Astrocyte (in vitro differentiated cells and primary cell): Measurements from ENCODE around the gene RAB8B.

ENCODE experiments used
- EZH2 ChIP-seq: IDR thresholded peaks from 2 replicates; pipeline ENCODE4 v1.6.1; 2012; ENCODE audit warnings: mild to moderate bottlenecking, low read length, inconsistent platforms; ENCODE audit not compliant: insufficient read depth
- TF ChIP-seq, protein P1 (sequence below): IDR thresholded peaks from 2 replicates; pipeline ENCODE4 v1.5.1; 2011; ENCODE audit warnings: low read depth, mild to moderate bottlenecking, inconsistent platforms, low read length, moderate library complexity; ENCODE audit not compliant: insufficient read depth

DNA sequence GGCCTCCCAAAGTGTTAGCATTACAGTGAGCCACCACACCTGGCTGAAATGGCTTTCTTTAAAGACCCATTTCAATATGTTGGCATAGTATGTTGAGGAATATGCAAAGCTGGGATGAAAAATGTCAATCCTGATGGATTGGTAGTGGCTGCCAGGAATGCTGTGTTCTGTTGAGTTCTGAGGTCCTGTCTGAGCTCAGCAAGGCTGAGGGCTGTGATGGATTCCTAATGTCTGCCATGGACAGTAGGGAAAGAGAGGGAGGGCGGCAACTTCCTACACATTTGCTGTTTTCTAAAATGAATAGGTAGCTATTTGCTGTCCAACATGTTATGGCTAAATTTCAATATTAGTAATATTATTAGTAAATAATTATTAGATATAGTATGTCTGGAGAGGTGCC is 8.2 kb downstream of the RAB8B start:
- TF ChIP-seq, protein P1, sequence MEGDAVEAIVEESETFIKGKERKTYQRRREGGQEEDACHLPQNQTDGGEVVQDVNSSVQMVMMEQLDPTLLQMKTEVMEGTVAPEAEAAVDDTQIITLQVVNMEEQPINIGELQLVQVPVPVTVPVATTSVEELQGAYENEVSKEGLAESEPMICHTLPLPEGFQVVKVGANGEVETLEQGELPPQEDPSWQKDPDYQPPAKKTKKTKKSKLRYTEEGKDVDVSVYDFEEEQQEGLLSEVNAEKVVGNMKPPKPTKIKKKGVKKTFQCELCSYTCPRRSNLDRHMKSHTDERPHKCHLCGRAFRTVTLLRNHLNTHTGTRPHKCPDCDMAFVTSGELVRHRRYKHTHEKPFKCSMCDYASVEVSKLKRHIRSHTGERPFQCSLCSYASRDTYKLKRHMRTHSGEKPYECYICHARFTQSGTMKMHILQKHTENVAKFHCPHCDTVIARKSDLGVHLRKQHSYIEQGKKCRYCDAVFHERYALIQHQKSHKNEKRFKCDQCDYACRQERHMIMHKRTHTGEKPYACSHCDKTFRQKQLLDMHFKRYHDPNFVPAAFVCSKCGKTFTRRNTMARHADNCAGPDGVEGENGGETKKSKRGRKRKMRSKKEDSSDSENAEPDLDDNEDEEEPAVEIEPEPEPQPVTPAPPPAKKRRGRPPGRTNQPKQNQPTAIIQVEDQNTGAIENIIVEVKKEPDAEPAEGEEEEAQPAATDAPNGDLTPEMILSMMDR: no peak
- TF ChIP-seq EZH2: no peak
